GM12878 (cell line): ENCODE measurements around the gene OR6Y1. TPM values are rescaled to one million over a fixed set of nuclear protein-coding genes. Genes with fewer than 3 reads are reported as not detected.

Experiments used
- ATAC-seq: fragments of 200-7000 bp; cut with Tn5 transposase; 3 replicates; pipeline ENCODE4 v1.9.1; 2020; ENCODE audit warnings: mild to moderate bottlenecking, moderate library complexity
- BruUV-seq: library from RNA; stranded (reverse); fragments of 400-500 nt; replicated peaks from 2 replicates; lab custom pipeline; 2021; lab: Mats Ljungman, UMichigan
- CTCF ChIA-PET: fragments of 300-600 bp; sonication (Branson Sonifier 250); formaldehyde crosslinking; extraction: SDS; loops from one replicate; lab custom pipeline; 2021; ENCODE audit warnings: inconsistent platforms; lab: Yijun Ruan, JAX
- POLR2A ChIA-PET: fragments of 350-600 bp; formaldehyde crosslinking; extraction: SDS; loops from one replicate; lab custom pipeline; 2021; ENCODE audit warnings: inconsistent platforms; lab: Charles Lee
- RAD21 ChIA-PET: fragments of 300-600 bp; sonication (Branson Sonifier 250); formaldehyde crosslinking; loops from one replicate; lab custom pipeline; 2023; ENCODE audit warnings: antibody characterized with exemption; ENCODE audit not compliant: unreplicated experiment; lab: Charles Lee
- SMC1A ChIA-PET: fragments of 300-600 bp; sonication (Branson Sonifier 250); formaldehyde crosslinking; loops from one replicate; lab custom pipeline; 2023; ENCODE audit not compliant: unreplicated experiment, uncharacterized antibody; lab: Charles Lee
- DNase-seq: peaks from one replicate; pipeline ENCODE4 v3.0.0-alpha.2; 2011; ENCODE audit warnings: low read depth, low spot score
- FAIRE-seq: peaks from 3 replicates; lab custom pipeline; 2011; peaks lifted over from hg19 to GRCh38; lab: Jason Lieb, UNC
- H2AFZ ChIP-seq: 2 replicates; pipeline ENCODE4 v1.6.0; 2011; ENCODE audit warnings: low read depth, low read length, control low read depth; ENCODE audit not compliant: control insufficient read depth
- H3K27ac ChIP-seq: 2 replicates; pipeline ENCODE4 v1.5.1; 2011; ENCODE audit warnings: control low read depth; ENCODE audit not compliant: control insufficient read depth, insufficient read depth
- H3K27me3 ChIP-seq, 2 experiments: replicated peaks in 1 of 2; 2 replicates each; pipeline versions ENCODE4 v1.6.0 to v1.6.1; 2011; ENCODE audit warnings: low read length in 1 of 2; ENCODE audit not compliant: control insufficient read depth in 2 of 2, insufficient read depth in 2 of 2
- H3K36me3 ChIP-seq, 2 experiments: 2 replicates each; pipeline ENCODE4 v1.5.1; 2011; ENCODE audit warnings: low read length in 1 of 2; ENCODE audit not compliant: control insufficient read depth in 2 of 2, insufficient read depth in 2 of 2
- H3K4me1 ChIP-seq: 2 replicates; pipeline ENCODE4 v1.6.1; 2011; ENCODE audit warnings: mild to moderate bottlenecking, low read length, moderate library complexity, mixed read lengths; ENCODE audit not compliant: control insufficient read depth, insufficient read depth
- H3K4me2 ChIP-seq: 2 replicates; pipeline ENCODE4 v1.6.0; 2011; ENCODE audit warnings: control low read depth; ENCODE audit not compliant: control insufficient read depth, insufficient read depth
- H3K4me3 ChIP-seq: fragments of 200-600 bp; sonication (generic); 2 replicates; pipeline ENCODE4 v1.5.1; 2016
- H3K79me2 ChIP-seq: 2 replicates; pipeline ENCODE4 v1.6.0; 2011; ENCODE audit warnings: low read length; ENCODE audit not compliant: control insufficient read depth, insufficient read depth
- H3K9ac ChIP-seq: 2 replicates; pipeline ENCODE4 v1.8.0; 2011; ENCODE audit warnings: low read length, control low read depth, mixed read lengths; ENCODE audit not compliant: control insufficient read depth, insufficient read depth
- H3K9me3 ChIP-seq: replicated peaks from 3 replicates; pipeline ENCODE4 v1.5.1; 2011; ENCODE audit warnings: mild to moderate bottlenecking, low read length; ENCODE audit not compliant: control insufficient read depth, insufficient read depth
- H4K20me1 ChIP-seq: 2 replicates; pipeline ENCODE4 v1.6.0; 2011; ENCODE audit not compliant: control insufficient read depth, insufficient read depth
- EZH2 ChIP-seq: IDR thresholded peaks from 2 replicates; pipeline ENCODE4 v1.6.1; 2012; ENCODE audit warnings: low read depth, mild to moderate bottlenecking, control low read depth, inconsistent platforms, low read length, borderline replicate concordance; ENCODE audit not compliant: control insufficient read depth
- HDGF ChIP-seq: fragments of 450-650 bp; IDR thresholded peaks from 2 replicates; pipeline ENCODE4 v1.6.1; 2016; ENCODE audit warnings: antibody characterized with exemption
- MEF2B ChIP-seq: fragments of 450-650 bp; IDR thresholded peaks from 2 replicates; pipeline ENCODE4 v1.6.1; 2018; ENCODE audit warnings: mild to moderate bottlenecking, moderate library complexity; ENCODE audit not compliant: partially characterized antibody, poor library complexity, severe bottlenecking
- MYB ChIP-seq: fragments of 150-350 bp; IDR thresholded peaks from 2 replicates; pipeline ENCODE4 v1.6.1; 2014; ENCODE audit warnings: mild to moderate bottlenecking, low read depth, low read length, borderline replicate concordance
- MYC ChIP-seq: IDR thresholded peaks from 2 replicates; pipeline ENCODE4 v1.6.1; 2011; ENCODE audit warnings: mild to moderate bottlenecking, low read length, moderate library complexity, inconsistent platforms; ENCODE audit not compliant: insufficient read depth, insufficient replicate concordance, insufficient read length, severe bottlenecking
- NR2C2 ChIP-seq: IDR thresholded peaks from 2 replicates; pipeline ENCODE4 v1.6.1; 2011; ENCODE audit warnings: borderline replicate concordance, low read depth; ENCODE audit not compliant: control insufficient read depth, insufficient read length
- NR2F1 ChIP-seq: fragments of 450-650 bp; conservative IDR thresholded peaks from 2 replicates; pipeline ENCODE4 v1.6.1; 2017; ENCODE audit warnings: mild to moderate bottlenecking
- PML ChIP-seq: IDR thresholded peaks from 2 replicates; pipeline ENCODE4 v1.6.1; 2012; ENCODE audit warnings: low read length, inconsistent platforms
- RCOR1 ChIP-seq: conservative IDR thresholded peaks from 2 replicates; pipeline ENCODE4 v1.6.1; 2012; ENCODE audit warnings: low read depth, low read length, improper control_type of control experiment
- TCF3 ChIP-seq: IDR thresholded peaks from 2 replicates; pipeline ENCODE4 v1.6.1; 2012; ENCODE audit warnings: low read depth, mild to moderate bottlenecking, low read length, borderline replicate concordance; ENCODE audit not compliant: insufficient read depth
- ZNF24 ChIP-seq: fragments of 450-650 bp; IDR thresholded peaks from 2 replicates; pipeline ENCODE4 v1.6.1; 2017; ENCODE audit warnings: antibody characterized with exemption, mild to moderate bottlenecking
- ZSCAN29 ChIP-seq: fragments of 450-650 bp; IDR thresholded peaks from 2 replicates; pipeline ENCODE4 v1.6.1; 2017; ENCODE audit warnings: mild to moderate bottlenecking, moderate library complexity
- WGBS: methylation state at CpG from one replicate; pipeline ENCODE4 v1.1.6; 2016; ENCODE audit warnings: low lambda C conversion rate; ENCODE audit not compliant: insufficient replicate concordance, insufficient coverage; ENCODE audit errors: missing lambda C conversion rate; 5-methylcytosine and 5-hydroxymethylcytosine counted together
- in situ Hi-C: fragments of 300-500 bp; cut with MboI; formaldehyde crosslinking; loops from 9 replicates; pipeline ENCODE4 v1.14.3; 2018; ENCODE audit warnings: mixed read lengths
- intact Hi-C: fragments of 100-400 bp; cut with micrococcal nuclease; formaldehyde crosslinking; loops from one replicate; pipeline ENCODE4 v1.14.2; 2022; ENCODE audit not compliant: unreplicated experiment
- polyA plus RNA-seq, 11 experiments: library from polyadenylated mRNA; depleted of rRNA in 4 of 11; unstranded in 6 of 11; stranded (reverse) in 5 of 11; fragments of >200 nt; fragmentation: Nextera tagmentation in 4 of 11; fragmentation: Illumina TruSeq in 1 of 11; extraction: Ambion mirVana in 4 of 11; extraction: Trizol in 1 of 11; gene quantifications; 1 replicate in 1 of 11; 2 replicates in 10 of 11; pipeline versions ENCODE4 v1.2.1 to v1.2.3, GENCODE V29; 2011 to 2016; ENCODE audit warnings: inconsistent platforms in 2 of 11, missing spikeins in 2 of 11, low read depth in 1 of 11
- total RNA-seq, 4 experiments: library from RNA; depleted of rRNA in 3 of 4; stranded (reverse); fragments of >200 nt in 3 of 4; fragmentation: Illumina TruSeq in 1 of 4; extraction: Trizol in 1 of 4; gene quantifications; 2 replicates each; pipeline versions ENCODE4 v1.2.1 to v1.2.3, GENCODE V29; 2013 to 2021
- TF ChIP-seq, protein P1 (sequence below): fragments of 450-650 bp; formaldehyde crosslinking; IDR thresholded peaks from 2 replicates; pipeline ENCODE4 v1.4.0; 2020; ENCODE audit warnings: mild to moderate bottlenecking, moderate library complexity
- TF ChIP-seq, protein P2 (sequence below): IDR thresholded peaks from 2 replicates; pipeline ENCODE4 v1.6.1; 2012; ENCODE audit warnings: mild to moderate bottlenecking, low read depth, low read length
- TF ChIP-seq, protein P3 (sequence below): IDR thresholded peaks from 2 replicates; pipeline ENCODE4 v1.6.1; 2011; ENCODE audit warnings: mild to moderate bottlenecking, low read depth, low read length, moderate library complexity; ENCODE audit not compliant: insufficient replicate concordance
- TF ChIP-seq, protein P4 (sequence below): IDR thresholded peaks from 2 replicates; pipeline ENCODE4 v1.6.1; 2011; ENCODE audit warnings: low read depth, mild to moderate bottlenecking, low read length, moderate library complexity, borderline replicate concordance; ENCODE audit errors: extremely low read depth

The OR6Y1 gene
- total and polyA plus RNA-seq, 10 of the 15 experiments (the other 5 are each of a cell fraction or from before 2014, with no cell fraction given): not detected

DNA sequence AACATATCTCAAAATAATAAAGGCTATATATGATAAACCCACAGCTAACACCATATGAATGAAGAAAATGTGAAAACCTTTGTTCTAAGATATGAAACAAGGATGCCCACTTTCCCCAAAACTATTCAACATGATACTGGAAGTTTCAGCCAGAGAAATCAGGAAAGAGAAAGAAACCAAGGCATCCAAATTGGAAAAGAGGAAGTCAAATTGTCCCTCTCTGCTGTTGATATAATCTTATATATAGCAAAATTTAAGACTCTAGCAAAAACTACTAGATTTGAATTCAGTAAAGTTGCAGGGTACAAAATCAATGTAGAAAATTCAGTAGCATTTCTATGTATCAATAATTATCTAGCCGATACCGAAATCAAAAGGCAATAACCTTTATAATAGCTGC, 46.5 kb upstream of the OR6Y1 start:
- intact Hi-C loops: no loop called here
- TF ChIP-seq, protein P1, sequence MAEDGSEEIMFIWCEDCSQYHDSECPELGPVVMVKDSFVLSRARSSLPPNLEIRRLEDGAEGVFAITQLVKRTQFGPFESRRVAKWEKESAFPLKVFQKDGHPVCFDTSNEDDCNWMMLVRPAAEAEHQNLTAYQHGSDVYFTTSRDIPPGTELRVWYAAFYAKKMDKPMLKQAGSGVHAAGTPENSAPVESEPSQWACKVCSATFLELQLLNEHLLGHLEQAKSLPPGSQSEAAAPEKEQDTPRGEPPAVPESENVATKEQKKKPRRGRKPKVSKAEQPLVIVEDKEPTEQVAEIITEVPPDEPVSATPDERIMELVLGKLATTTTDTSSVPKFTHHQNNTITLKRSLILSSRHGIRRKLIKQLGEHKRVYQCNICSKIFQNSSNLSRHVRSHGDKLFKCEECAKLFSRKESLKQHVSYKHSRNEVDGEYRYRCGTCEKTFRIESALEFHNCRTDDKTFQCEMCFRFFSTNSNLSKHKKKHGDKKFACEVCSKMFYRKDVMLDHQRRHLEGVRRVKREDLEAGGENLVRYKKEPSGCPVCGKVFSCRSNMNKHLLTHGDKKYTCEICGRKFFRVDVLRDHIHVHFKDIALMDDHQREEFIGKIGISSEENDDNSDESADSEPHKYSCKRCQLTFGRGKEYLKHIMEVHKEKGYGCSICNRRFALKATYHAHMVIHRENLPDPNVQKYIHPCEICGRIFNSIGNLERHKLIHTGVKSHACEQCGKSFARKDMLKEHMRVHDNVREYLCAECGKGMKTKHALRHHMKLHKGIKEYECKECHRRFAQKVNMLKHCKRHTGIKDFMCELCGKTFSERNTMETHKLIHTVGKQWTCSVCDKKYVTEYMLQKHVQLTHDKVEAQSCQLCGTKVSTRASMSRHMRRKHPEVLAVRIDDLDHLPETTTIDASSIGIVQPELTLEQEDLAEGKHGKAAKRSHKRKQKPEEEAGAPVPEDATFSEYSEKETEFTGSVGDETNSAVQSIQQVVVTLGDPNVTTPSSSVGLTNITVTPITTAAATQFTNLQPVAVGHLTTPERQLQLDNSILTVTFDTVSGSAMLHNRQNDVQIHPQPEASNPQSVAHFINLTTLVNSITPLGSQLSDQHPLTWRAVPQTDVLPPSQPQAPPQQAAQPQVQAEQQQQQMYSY: no peak
- TF ChIP-seq HDGF: no peak
- TF ChIP-seq MEF2B: no peak
- TF ChIP-seq TCF3: no peak
- no peak for TF ChIP-seq PML
- TF ChIP-seq, protein P2, sequence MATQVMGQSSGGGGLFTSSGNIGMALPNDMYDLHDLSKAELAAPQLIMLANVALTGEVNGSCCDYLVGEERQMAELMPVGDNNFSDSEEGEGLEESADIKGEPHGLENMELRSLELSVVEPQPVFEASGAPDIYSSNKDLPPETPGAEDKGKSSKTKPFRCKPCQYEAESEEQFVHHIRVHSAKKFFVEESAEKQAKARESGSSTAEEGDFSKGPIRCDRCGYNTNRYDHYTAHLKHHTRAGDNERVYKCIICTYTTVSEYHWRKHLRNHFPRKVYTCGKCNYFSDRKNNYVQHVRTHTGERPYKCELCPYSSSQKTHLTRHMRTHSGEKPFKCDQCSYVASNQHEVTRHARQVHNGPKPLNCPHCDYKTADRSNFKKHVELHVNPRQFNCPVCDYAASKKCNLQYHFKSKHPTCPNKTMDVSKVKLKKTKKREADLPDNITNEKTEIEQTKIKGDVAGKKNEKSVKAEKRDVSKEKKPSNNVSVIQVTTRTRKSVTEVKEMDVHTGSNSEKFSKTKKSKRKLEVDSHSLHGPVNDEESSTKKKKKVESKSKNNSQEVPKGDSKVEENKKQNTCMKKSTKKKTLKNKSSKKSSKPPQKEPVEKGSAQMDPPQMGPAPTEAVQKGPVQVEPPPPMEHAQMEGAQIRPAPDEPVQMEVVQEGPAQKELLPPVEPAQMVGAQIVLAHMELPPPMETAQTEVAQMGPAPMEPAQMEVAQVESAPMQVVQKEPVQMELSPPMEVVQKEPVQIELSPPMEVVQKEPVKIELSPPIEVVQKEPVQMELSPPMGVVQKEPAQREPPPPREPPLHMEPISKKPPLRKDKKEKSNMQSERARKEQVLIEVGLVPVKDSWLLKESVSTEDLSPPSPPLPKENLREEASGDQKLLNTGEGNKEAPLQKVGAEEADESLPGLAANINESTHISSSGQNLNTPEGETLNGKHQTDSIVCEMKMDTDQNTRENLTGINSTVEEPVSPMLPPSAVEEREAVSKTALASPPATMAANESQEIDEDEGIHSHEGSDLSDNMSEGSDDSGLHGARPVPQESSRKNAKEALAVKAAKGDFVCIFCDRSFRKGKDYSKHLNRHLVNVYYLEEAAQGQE: no peak
- TF ChIP-seq EZH2: no peak
- no peak for TF ChIP-seq ZNF24
- TF ChIP-seq ZSCAN29: no peak
- TF ChIP-seq RCOR1: no peak
- TF ChIP-seq MYB: no peak
- TF ChIP-seq MYC: no peak
- TF ChIP-seq, protein P3, sequence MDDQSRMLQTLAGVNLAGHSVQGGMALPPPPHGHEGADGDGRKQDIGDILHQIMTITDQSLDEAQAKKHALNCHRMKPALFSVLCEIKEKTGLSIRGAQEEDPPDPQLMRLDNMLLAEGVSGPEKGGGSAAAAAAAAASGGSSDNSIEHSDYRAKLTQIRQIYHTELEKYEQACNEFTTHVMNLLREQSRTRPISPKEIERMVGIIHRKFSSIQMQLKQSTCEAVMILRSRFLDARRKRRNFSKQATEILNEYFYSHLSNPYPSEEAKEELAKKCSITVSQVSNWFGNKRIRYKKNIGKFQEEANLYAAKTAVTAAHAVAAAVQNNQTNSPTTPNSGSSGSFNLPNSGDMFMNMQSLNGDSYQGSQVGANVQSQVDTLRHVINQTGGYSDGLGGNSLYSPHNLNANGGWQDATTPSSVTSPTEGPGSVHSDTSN: no peak
- TF ChIP-seq NR2F1: no peak
- TF ChIP-seq, protein P4, sequence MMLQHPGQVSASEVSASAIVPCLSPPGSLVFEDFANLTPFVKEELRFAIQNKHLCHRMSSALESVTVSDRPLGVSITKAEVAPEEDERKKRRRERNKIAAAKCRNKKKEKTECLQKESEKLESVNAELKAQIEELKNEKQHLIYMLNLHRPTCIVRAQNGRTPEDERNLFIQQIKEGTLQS: no peak
- TF ChIP-seq NR2C2: no peak

More for the DNA sequence above, 46.5 kb upstream of the OR6Y1 start:
- in situ Hi-C loops: no loop called here
- ATAC-seq (no peak), DNase-seq (no peak), FAIRE-seq (no peak)
- Histone ChIP-seq H3K27me3 (no peaks in the 10 kb centered on the region), H3K4me2 (no peak overlapping the region), H3K9ac (no peak overlapping the region), H3K9me3 (no peaks in the 10 kb centered on the region; the same call in 2 of the 3 replicates), H3K36me3 (no peaks in the 10 kb centered on the region), H4K20me1 (no peaks in the 10 kb centered on the region), H3K4me1 (no peaks in the 10 kb centered on the region), H3K27ac (no peak overlapping the region), H3K79me2 (no peaks in the 10 kb centered on the region), H2AFZ (no peak overlapping the region), H3K4me3 (no peak overlapping the region)
- RAD21 ChIA-PET: no interaction called here
- POLR2A ChIA-PET: no interaction called here
- SMC1A ChIA-PET: no interaction called here
- no TSS peak for BruUV-seq
- WGBS: 59% methylated on average over 2 of the region's 2 CpGs
- CTCF ChIA-PET: no interaction called here
